Measurements from ENCODE around the gene SLC35C1. TPM values are rescaled to one million over a fixed set of nuclear protein-coding genes. Genes with fewer than 3 reads are reported as not detected.

Gene SLC35C1
- total RNA-seq, 1 experiment from 2014 or later = 8.9 TPM

DNA sequence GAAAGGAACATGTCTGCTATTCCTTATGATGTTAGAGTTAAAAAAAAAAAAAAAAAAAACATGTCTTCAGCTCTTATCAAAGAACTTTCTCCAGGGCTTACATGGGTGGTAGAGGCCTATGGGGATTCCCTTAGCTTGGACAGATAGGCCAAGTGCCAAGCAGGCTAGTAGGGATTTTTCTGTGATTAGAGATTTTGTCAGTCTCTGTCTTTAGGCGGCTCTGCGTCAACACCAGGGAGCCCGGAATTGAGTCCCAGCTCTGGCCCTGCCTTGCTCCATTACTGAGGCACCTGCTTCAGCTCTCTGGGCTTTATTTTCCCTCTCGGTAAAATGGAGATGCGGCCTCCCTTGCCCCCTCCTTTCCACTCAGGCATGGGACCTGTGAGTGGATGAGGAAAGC, 55.4 kb downstream of the SLC35C1 start:
- Histone ChIP-seq H3T11ph (ENCODE audit: low read length) (no peak overlapping the region), H3K4ac (ENCODE audit: low read depth, low read length) (no peak overlapping the region), H3K23me2 (ENCODE audit: insufficient read length, low read depth, low read length, poor library complexity, severe bottlenecking) (no peaks in the 10 kb centered on the region), H4K5ac (ENCODE audit: insufficient read length, low read depth, low read length) (no peak overlapping the region), H4K20me1 (ENCODE audit: control insufficient read depth, insufficient read depth, insufficient read length) (no peaks in the 10 kb centered on the region), H3K14ac (ENCODE audit: insufficient read depth, low read length) (no peak overlapping the region), H2AK5ac (ENCODE audit: insufficient read length, low read length) (no peak overlapping the region), H3K4me2 (ENCODE audit: insufficient read depth, insufficient read length, low read length) (no peak overlapping the region), H3K9me3 (ENCODE audit: control insufficient read depth, low read depth, low read length) (no peaks in the 10 kb centered on the region), H3K18ac (ENCODE audit: insufficient read length, low read depth, low read length) (no peak overlapping the region), H3K79me1 (ENCODE audit: insufficient read depth, low read depth, low read length, poor library complexity, severe bottlenecking) (no peaks in the 10 kb centered on the region), H3K9ac (ENCODE audit: extremely low read depth, insufficient read length, low read length) (no peak overlapping the region), H2BK15ac (ENCODE audit: low read depth, low read length) (no peak overlapping the region), H4K91ac (ENCODE audit: insufficient read length, low read depth, low read length) (no peak overlapping the region), H3K23ac (ENCODE audit: insufficient read length, low read depth, low read length) (no peak overlapping the region), H4K8ac (replicated peaks; ENCODE audit: insufficient read length, low read depth, low read length) (no peak overlapping the region), H3K27ac (ENCODE audit: insufficient read length, low read depth, low read length) (no peak overlapping the region), H2BK5ac (ENCODE audit: insufficient read length, low read length) (no peak overlapping the region), H2BK12ac (ENCODE audit: insufficient read length, low read depth, low read length) (no peak overlapping the region), H2AFZ (ENCODE audit: low read length) (no peak overlapping the region), H2BK120ac (ENCODE audit: low read depth, low read length, poor library complexity, severe bottlenecking) (no peak overlapping the region), H3K4me1 (ENCODE audit: insufficient read depth, low read length) (peaks cover 4% of the 10 kb centered on the region), H2BK20ac (ENCODE audit: low read depth, low read length, poor library complexity, severe bottlenecking) (no peak overlapping the region), H3K56ac (ENCODE audit: insufficient read length, low read depth, low read length) (no peak overlapping the region), H3K79me2 (ENCODE audit: insufficient read depth, low read length) (no peaks in the 10 kb centered on the region), H3K27me3 (ENCODE audit: insufficient read depth, low read length) (no peaks in the 10 kb centered on the region)
- TF ChIP-seq, protein P1, sequence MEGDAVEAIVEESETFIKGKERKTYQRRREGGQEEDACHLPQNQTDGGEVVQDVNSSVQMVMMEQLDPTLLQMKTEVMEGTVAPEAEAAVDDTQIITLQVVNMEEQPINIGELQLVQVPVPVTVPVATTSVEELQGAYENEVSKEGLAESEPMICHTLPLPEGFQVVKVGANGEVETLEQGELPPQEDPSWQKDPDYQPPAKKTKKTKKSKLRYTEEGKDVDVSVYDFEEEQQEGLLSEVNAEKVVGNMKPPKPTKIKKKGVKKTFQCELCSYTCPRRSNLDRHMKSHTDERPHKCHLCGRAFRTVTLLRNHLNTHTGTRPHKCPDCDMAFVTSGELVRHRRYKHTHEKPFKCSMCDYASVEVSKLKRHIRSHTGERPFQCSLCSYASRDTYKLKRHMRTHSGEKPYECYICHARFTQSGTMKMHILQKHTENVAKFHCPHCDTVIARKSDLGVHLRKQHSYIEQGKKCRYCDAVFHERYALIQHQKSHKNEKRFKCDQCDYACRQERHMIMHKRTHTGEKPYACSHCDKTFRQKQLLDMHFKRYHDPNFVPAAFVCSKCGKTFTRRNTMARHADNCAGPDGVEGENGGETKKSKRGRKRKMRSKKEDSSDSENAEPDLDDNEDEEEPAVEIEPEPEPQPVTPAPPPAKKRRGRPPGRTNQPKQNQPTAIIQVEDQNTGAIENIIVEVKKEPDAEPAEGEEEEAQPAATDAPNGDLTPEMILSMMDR (conservative IDR thresholded peaks at IDR 0.05) = no peak
- WGBS (ENCODE audit: extremely low coverage, insufficient read length, low lambda C conversion rate) = no CpG with 5 or more reads among the region's 5 CpGs
- Mint-ChIP-seq H3K4me3 (no peak overlapping the region), H3K36me3 (ENCODE audit: insufficient read depth in 1 of 3, low read depth in 3 of 3) (peaks cover 8 to 53% (median 50%) of the 10 kb centered on the region in 3 experiments; a peak in 6 of 7 replicates), H3K27me3 (ENCODE audit: low read depth) (no peaks in the 10 kb centered on the region), H3K4me1 (peaks cover 11 to 27% of the 10 kb centered on the region in 2 experiments), H3K27ac (no peak overlapping the region; a peak in 1 of 7 replicates), H3K9me3 (no peaks in the 10 kb centered on the region)
- DNase-seq = no peak

Measured in H9 (cell line).